GM23338 (cell line): Measurements from ENCODE around the gene PSMC3.

Experiments used
- CREB1 ChIP-seq: fragments of 250-450 bp; sonication (Bioruptor Pico); IDR thresholded peaks from 2 replicates; pipeline ENCODE4 v1.5.0; 2020; ENCODE audit warnings: low read depth, mild to moderate bottlenecking, moderate library complexity
- EZH2 ChIP-seq: fragments of 200-600 bp; sonication (generic); IDR thresholded peaks from one replicate; pipeline ENCODE4 v1.8.0; 2017; ENCODE audit warnings: antibody characterized with exemption, mild to moderate bottlenecking, low read depth; ENCODE audit not compliant: unreplicated experiment

DNA sequence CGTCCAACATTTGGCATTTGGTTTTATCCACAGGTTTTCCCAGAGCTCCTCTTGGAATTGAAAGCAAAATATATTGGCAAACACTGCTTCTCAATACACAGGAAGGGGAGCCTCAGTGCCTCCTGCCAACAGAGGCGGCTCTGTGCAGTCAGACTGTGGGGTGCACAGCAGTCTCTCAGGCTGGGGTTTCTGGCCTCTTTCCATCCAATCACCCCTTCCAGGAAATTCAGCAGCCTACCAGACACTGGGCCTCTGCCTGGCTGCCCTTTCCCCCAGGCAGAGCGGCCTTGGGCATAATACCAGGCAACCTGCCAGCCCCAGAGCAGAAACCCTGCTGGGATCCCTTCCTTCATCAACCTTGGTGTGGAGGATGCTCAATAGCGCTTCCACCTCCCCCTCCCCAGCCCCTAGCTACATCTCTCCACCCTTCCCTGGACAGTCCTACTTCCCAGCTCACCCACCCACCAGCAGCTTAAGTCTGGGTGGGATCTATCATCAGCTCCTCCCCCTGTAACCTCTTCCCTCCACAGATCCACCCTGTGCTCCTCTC, 40.5 kb upstream of the PSMC3 start:
- TF ChIP-seq EZH2: no peak
- no peak for TF ChIP-seq CREB1 (CRISPR knock-in tag)
